Glutamatergic neuron (in vitro differentiated cells): ENCODE data around the gene NFATC1. TPM values are rescaled to one million over a fixed set of nuclear protein-coding genes. Genes with fewer than 3 reads are reported as not detected.

Experiments used
- DNase-seq: peaks from one replicate; pipeline ENCODE4 v3.0.0; 2022
- H3K27ac Mint-ChIP-seq: one replicate; pipeline ENCODE4 v1.8.0; 2020; ENCODE audit warnings: mild to moderate bottlenecking, mixed read lengths, inconsistent platforms; ENCODE audit not compliant: unreplicated experiment
- H3K27me3 Mint-ChIP-seq: one replicate; pipeline ENCODE4 v1.8.0; 2020; ENCODE audit warnings: mild to moderate bottlenecking, moderate library complexity, mixed read lengths, inconsistent platforms; ENCODE audit not compliant: unreplicated experiment
- H3K36me3 Mint-ChIP-seq: one replicate; pipeline ENCODE4 v1.8.0; 2020; ENCODE audit warnings: mild to moderate bottlenecking, mixed read lengths, inconsistent platforms; ENCODE audit not compliant: unreplicated experiment
- H3K4me1 Mint-ChIP-seq: one replicate; pipeline ENCODE4 v1.8.0; 2020; ENCODE audit warnings: mild to moderate bottlenecking, low read depth, mixed read lengths, inconsistent platforms; ENCODE audit not compliant: unreplicated experiment
- H3K4me3 Mint-ChIP-seq: one replicate; pipeline ENCODE4 v1.8.0; 2020; ENCODE audit warnings: mild to moderate bottlenecking, mixed read lengths, inconsistent platforms; ENCODE audit not compliant: unreplicated experiment
- H3K9me3 Mint-ChIP-seq: one replicate; pipeline ENCODE4 v1.8.0; 2020; ENCODE audit warnings: mild to moderate bottlenecking, moderate library complexity, mixed read lengths, inconsistent platforms; ENCODE audit not compliant: unreplicated experiment
- total RNA-seq: library from RNA; stranded (reverse); fragmentation: NEBNext Ultra II Directional; extraction: Animal tissue kit (Norgen Biotek cat#: 25700); gene quantifications from one replicate; pipeline ENCODE4 v1.2.1, GENCODE V29; 2021; ENCODE audit not compliant: unreplicated experiment
- TF ChIP-seq, protein P1 (sequence below): fragments of 200-600 bp; sonication (generic); IDR thresholded peaks from one replicate; pipeline ENCODE4 v1.5.0; 2021; ENCODE audit not compliant: partially characterized antibody, unreplicated experiment

Gene NFATC1
- total RNA-seq, 1 donor from 2014 or later: 5.3 TPM

- Mint-ChIP-seq H3K9me3 (no peaks in the 10 kb centered on the region), H3K4me3 (no peak overlapping the region), H3K27me3 (peaks cover 8% of the 10 kb centered on the region), H3K27ac (peak overlapping the region; percentile 93), H3K4me1 (peaks cover 30% of the 10 kb centered on the region), H3K36me3 (no peaks in the 10 kb centered on the region)
- TF ChIP-seq, protein P1, sequence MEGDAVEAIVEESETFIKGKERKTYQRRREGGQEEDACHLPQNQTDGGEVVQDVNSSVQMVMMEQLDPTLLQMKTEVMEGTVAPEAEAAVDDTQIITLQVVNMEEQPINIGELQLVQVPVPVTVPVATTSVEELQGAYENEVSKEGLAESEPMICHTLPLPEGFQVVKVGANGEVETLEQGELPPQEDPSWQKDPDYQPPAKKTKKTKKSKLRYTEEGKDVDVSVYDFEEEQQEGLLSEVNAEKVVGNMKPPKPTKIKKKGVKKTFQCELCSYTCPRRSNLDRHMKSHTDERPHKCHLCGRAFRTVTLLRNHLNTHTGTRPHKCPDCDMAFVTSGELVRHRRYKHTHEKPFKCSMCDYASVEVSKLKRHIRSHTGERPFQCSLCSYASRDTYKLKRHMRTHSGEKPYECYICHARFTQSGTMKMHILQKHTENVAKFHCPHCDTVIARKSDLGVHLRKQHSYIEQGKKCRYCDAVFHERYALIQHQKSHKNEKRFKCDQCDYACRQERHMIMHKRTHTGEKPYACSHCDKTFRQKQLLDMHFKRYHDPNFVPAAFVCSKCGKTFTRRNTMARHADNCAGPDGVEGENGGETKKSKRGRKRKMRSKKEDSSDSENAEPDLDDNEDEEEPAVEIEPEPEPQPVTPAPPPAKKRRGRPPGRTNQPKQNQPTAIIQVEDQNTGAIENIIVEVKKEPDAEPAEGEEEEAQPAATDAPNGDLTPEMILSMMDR: no peak
- no peak for DNase-seq
Measured at GRCh38 chr18:79440316-79441110, 44.8 kb downstream of the NFATC1 start.

GRCh38 chr18:79441420-79441819, 45.7 kb downstream of the NFATC1 start:
- Mint-ChIP-seq H3K27ac (no peak overlapping the region), H3K36me3 (no peaks in the 10 kb centered on the region), H3K4me3 (peak overlapping the region; percentile 55), H3K4me1 (peaks cover 35% of the 10 kb centered on the region), H3K9me3 (no peaks in the 10 kb centered on the region), H3K27me3 (peaks cover 8% of the 10 kb centered on the region)
- no peak for DNase-seq
- TF ChIP-seq, protein P1: no peak

DNA sequence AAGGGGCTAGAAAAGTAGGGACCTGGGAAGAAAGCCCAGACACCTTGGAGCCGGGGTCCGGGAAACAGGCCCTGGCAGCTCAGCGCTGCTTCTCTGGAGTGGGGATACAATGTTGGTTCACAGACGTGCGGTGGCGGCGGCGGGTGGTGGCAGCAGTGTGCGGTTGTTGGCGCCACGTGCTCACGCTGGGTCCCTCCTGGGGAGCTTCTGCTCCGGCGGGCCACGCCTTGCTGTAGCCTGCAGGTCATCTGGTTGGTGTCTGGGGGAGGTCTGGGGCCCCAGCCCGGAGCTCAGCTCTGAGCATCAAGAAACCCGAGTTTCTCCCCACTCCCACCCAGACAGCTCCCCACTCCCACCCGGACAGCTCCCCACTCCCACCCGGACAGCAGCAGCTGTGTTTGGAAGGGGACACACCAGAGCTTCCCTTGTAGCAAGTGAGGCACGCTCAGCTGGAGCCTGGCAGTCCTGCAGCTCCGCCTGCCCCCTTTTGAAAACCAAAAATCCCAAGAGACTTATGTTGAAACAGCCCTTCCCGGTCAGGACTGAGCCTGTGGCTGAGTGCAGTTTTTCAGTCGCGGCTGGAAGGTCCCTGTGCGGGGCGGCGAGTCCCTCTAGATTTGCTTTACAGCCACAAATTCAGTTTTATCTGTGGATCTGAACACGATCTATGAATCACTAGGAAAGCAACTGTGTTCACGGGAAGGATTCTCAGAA, 46.9 kb downstream of the NFATC1 start:
- Mint-ChIP-seq H3K4me1 (peaks cover 40% of the 10 kb centered on the region), H3K4me3 (no peak overlapping the region), H3K9me3 (peaks cover 1% of the 10 kb centered on the region), H3K27me3 (peaks cover 8% of the 10 kb centered on the region), H3K27ac (no peak overlapping the region), H3K36me3 (no peaks in the 10 kb centered on the region)
- TF ChIP-seq, protein P1: no peak
- peak; percentile 36 for DNase-seq

GRCh38 chr18:79445221-79445620, 49.5 kb downstream of the NFATC1 start:
- Mint-ChIP-seq H3K9me3 (peaks cover 4% of the 10 kb centered on the region), H3K27ac (no peak overlapping the region)

More at GRCh38 chr18:79445221-79445620, 49.5 kb downstream of the NFATC1 start:
- no peaks in the 10 kb centered on the region for H3K36me3 Mint-ChIP-seq
- TF ChIP-seq, protein P1: no peak
- peaks cover 25% of the 10 kb centered on the region for H3K4me1 Mint-ChIP-seq
- H3K27me3 Mint-ChIP-seq: no peaks in the 10 kb centered on the region
- no peak for DNase-seq
- H3K4me3 Mint-ChIP-seq: no peak overlapping the region
